NCI-H2227 treated with DMSO at 0.1 percent for 48 hours (cell line): Measurements from ENCODE around the gene ANO6.

Source experiments
- DNase-seq: peaks from one replicate; lab custom pipeline; 2025; lab: John Stamatoyannopoulos, UW

Gene ANO6

DNA sequence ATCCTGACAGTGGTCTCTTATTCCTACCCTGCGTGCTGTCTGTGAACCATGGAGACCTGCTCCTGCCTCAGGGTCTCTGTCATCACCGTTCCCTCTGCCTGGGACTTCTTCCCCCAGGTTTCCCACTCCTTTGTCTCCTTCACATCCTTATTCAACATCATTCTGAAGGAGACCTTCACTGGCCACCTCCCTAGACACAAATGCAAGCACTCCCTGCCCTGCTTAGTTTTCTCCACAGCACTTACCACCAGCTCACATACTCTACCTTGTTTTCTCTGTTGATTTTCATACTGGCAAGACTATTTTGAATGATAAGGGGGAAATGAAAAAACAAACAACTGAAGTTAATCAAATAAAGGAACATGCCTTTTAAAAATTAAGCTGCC lies 192.8 kb downstream of the ANO6 start:
- no peak for DNase-seq

DNA sequence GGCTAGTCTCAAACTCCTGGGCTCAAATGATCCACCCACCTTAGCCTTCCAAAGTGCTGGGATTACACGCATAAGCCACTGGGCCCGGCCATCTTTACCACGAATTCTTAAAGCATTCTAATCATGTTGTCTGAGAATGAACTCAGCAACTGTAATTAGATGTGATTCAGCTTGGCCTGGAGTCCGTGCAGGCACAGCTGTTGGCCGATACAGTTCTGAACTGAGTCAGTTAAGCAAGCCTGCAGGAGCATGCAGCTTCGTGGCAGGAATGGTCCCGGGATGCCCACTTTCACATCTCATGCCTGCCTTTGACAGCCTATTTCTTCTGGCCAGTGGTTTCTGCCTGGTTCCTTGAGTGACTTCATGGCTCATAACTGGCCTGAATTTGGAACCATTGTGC lies 194.1 kb downstream of the ANO6 start:
- no peak for DNase-seq

DNA sequence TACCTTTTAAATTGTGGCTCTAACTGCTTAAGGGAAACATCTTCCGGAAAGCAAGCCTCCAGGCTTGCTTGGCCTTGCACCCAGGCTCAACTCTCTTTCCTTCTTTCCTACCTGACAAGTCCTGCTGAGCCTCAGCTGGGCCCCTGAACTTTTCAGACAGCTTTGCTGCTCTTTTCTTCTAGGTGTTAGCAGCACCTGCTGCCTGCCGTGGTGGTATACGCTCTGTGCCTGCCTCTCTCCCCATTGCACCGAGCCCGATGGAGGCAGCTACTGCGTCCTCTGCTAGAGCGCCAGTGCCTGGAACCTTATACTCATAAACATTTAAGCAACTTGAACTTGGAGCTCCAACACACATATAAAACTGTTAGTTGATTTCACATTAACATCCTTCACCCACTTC lies 195.7 kb downstream of the ANO6 start:
- DNase-seq: no peak

DNA sequence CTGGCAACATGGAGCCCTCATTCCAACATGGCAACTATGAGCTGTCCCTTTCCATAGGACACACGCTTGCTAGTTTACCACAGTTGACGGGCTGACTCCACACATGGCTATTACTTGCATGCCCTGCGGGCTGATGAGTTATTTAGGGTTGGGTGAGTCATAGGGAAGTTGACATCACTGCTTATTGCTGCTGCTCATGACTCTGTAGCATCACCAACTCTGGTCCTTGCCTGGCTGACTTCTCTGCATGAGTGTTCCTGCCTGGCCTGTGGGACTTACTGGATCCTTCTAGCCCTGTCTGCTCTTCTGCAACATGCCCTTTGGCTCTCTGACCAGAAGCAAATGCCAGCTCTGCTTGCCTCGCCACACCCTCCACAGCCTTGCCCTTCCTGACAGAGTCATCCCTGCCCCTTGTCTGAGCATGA lies 199.5 kb downstream of the ANO6 start:
- no peak for DNase-seq

DNA sequence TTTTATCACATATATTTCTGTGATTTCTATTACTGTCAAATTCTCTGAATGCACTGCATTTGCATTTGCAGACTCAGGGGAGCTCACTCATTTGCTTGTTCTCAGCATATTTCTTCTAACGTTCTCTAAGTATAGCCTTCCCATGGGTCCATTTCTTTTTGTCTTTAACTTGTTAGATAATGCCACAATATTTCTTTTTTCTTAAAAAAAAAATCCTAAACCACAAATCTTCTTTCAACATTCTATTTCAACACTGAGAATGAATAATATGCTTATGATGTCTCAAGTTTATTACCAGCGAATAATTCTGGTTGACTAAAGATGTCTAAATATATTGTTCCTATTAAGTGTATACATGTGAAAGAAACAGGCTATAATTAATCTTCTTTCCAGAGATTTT lies 200.2 kb downstream of the ANO6 start:
- no peak for DNase-seq

DNA sequence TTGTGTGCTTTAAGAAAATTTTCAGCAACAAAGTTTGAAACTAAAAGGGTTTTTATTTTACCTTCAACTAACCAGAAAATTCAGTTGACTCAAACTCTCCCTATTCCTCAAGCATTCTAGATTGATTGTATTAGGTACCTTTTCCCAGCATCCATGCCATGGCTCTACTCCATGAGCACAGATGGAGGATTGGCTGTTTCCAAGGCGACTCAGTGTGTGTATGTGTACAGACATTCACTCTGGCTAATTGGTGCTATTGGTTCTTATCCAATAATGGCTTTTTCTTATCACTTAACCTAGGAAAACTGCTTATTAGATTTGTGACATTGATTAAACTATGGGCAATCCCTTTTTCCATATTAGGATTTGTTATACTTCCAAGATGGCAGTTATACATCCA lies 202.6 kb downstream of the ANO6 start:
- DNase-seq: no peak

DNA sequence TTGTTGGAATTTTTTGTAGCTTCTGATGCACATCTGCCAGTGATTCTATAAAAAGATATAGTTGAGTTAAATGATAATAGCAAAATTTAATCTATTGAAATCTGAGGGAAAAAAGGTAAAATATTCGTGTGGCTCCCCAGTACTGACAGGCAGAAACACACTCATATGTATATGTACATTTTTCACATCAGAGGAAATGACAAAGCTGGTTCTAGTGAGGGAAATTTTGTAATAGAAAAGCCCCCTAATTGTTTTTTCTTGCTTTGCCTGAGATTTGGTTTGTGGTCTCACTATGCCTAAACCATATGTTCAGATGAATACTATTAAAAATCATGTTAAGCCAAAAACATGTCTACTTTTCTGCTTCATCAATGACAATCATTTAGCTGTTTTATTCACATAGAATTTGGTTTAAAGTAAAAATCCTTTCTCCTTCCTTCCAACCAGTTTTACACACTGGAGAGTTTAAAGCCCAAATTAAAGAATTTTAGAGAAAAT lies 203.5 kb downstream of the ANO6 start:
- no peak for DNase-seq

DNA sequence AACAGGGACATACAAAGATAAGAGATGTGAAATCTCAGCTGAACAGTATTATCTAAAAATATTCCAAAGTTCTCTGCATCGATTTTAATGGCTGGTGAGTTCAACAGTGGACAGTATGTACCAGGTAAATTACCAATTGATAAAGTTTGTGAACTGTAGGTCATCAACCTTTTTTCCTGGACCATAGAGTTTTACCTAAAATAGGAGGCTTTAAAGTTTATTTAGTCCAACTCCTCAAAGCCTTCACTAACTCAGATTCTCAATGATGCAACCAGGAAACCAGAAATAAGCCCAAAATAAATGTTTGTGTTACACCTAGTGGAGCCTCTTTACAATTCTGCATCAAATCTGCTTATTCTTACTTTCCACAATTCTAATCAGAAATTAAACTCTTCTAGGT lies 205.8 kb downstream of the ANO6 start:
- DNase-seq: no peak

DNA sequence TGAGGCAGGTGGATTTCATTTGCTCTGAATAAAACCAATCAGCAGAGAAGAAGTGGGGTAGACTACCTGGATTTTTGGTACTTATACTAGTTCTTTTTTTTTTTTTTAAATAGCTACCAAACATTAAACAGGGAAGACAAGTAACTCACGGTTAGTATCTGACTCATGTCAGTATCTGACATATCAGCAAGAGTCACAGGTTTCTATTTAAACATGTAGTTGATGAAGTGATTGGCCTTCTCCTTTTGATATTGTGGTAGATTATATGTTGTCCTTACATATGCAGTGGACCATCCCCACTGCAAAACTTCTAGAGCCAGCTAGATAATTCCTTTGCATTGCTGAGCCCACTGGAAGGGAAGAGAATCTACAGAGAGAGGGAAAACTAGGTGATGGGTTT lies 208.0 kb downstream of the ANO6 start:
- DNase-seq: no peak

DNA sequence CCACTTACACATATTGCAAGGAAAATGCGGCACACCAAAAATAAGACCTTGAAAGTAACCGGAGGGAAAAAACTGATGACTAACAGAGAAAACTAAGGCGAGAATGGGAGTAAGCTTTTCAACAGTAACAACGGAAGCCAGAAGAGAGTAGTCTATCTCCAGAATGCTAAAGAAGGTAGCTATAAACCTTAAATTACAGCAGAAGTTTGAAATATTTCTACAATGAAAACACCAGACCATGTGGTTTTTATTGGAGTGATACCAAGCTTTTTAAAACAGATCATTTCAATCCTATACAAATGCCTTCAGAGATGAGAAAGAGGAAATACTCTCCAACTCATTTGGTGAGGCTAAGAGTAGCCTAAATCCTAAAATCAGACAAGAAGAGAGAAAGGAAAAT lies 209.5 kb downstream of the ANO6 start:
- no peak for DNase-seq

DNA sequence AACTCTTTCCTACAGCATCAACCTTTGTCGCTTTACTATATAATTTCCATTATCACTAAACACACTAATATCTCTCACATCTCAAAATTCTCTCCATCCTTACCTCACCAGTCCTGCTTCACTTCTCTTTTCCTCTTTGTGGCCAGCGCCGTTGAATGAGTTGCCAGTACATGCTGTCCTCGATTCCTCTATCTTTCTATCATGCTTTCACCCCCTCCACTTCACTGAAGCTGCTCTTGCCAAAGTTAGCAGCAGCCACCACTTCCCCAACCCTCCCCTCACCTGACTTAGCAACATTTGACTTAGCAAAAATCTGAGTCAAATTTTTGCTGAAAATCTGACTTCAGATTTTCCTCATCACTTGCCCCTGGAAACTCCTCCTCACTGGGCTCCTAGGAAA lies 210.4 kb downstream of the ANO6 start:
- no peak for DNase-seq

DNA sequence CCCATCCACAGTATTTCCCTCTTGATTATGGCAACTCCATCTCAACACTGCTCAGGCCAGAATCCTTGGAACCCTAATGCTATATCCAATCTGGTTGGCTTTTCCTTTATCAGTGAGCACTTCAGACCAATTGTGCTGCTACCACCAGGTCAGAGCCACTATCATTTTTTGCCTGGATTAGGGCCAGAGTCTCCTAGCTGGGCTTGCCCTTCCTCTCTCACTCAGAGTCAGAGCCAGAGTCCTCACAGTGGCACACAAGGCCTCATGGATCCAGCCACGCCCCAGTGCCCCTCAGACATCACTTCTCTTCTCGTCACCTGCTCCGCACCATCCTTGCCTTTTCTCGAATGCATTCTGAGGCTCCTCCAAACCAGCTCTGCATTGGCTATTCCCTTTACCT lies 211.1 kb downstream of the ANO6 start:
- DNase-seq: no peak

DNA sequence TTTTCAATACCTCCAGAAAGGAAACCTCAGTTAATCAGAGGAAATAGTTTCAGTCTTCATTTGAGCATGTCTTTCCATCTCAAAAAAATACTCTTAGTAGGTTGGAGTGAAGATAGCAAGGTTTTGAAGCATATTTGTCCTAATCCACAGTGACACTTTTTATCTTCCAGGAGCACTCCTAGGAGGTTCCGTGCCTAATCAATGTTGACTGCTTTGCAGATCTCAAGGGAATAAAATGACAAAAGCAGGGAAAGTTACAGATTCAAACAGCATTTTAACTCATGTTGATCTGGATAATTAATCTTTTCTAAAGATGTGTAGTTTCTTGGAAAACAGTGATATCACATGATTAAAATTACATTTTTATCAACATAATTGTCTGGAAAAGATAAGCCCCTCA lies 213.9 kb downstream of the ANO6 start:
- no peak for DNase-seq

DNA sequence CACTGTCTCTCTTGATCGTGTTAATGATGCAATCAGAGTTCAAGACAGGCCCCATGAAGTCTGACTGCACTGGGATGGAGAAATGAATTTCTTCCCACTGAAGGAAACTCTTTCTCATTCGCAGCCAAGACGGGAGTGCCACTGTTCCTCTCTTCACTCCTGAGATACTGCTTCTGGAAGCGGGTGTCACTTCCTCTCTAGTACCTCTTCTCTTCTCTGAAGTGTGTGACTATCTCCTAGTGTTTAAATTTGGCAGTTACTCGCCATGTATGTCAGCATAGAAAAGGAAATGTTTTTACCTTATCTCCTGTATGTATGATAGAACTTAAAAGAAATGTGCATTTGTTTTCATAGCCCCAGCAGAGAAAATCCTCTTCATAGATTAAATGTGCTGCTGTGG lies 215.2 kb downstream of the ANO6 start:
- DNase-seq: no peak

DNA sequence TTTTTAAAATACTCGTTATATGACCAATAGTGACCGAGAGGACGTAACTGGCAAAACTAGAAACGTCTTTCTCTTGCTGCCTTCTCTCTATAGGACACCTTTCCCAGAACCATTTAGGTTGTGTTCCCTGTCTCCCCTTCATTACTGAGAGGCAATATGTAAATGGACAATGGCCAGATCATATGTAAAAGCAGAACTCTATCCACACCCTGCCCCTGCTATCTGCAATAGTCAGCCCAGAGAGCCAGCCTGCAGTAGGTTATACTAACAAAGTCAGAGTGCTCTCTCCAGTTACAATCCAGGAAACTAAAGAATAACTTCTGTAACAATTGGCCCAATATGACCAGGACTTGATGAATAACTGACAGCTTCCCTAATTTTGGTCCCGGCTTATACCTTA lies 216.8 kb downstream of the ANO6 start:
- no peak for DNase-seq

DNA sequence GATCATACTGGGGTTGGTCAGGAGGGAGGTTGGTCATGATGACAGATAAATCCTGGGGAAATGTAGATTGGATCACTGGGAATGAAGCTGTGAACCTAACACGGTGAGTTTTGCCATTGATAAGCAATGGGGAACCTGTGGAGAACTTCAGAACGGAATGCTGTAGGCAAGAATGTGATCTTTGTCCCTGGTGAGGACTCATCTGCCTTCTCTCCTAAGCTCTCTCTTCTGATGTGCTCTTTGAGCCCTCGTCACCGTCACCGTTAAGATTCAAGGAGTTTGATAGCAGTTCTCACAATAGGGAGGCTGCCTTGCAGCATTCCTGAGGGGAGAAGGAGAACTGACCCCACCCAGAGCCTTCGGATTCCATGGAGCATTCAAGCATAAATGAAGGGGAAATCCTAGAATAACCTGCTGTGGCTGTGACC lies 217.6 kb downstream of the ANO6 start:
- DNase-seq: no peak

DNA sequence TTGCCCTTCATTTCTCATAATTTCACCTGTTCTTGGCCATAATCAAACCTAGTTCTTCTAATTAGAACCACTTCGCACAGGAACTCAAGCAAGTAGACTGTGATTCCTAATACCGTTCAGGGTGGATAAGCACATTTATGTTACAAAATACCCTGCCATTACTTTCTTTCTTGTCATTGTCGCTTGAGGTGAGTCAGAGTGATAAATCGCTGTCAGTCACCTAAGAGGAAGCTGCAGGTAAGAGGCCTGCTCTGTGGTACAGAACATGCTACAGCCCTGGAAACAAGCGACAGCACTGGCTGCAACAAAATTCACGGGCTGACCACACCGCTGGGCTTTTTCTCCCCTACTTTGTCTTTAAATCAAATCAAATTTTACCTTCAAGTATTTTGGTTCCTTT lies 218.2 kb downstream of the ANO6 start:
- DNase-seq: no peak

DNA sequence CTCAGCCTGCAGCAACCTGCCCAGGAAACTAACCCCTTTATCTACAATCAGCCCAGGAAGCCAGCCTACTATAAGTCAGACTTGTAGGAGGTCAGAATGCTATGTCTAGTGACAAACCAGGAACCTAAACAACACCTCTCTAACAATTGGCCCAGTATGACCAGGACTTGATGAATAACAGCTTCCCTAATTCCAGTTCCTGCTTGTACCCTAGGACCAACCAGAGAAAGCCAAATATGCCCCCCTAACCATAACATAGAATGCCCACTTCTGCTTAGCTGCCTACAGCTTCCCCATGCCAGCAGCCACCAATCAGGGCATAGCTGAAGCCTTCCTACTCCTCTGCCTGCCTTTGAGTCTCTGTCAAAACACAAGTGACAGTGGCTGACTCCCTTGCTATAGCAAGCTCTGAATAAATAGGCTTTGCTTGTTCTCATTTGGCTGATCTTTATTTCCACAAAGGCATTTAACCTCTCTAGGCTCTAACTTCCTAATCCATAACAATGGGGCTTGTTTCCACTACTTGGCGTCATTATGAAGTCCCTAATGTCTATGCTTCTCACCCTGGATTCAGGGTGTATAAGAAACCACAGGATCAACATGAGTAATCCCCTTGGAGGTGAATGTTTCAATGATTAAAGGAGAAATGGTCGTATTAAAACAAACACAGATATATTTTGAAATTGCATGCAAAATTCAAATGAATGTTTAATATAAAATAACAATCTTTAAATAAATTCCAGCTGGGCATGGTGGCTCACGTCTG lies 220.2 kb downstream of the ANO6 start:
- DNase-seq: no peak

DNA sequence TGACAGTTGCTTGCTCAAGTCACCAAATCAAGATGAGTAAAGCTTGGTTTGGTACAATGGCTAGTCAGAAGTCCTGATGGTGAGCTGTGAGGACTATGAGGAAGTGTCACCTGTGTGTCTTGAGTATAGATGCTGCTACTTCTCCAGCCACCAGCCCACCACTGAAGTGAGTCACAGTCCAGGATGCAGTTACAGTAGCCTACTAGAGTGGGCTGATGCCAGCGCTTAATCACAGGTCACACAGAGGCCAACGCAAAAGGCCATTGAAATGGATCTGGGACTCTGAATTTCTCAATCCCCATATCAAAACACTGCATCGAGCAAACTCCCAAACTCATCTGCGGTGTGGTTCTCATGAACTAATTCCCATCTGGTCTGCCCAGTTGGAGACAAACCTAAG lies 223.1 kb downstream of the ANO6 start:
- no peak for DNase-seq

DNA sequence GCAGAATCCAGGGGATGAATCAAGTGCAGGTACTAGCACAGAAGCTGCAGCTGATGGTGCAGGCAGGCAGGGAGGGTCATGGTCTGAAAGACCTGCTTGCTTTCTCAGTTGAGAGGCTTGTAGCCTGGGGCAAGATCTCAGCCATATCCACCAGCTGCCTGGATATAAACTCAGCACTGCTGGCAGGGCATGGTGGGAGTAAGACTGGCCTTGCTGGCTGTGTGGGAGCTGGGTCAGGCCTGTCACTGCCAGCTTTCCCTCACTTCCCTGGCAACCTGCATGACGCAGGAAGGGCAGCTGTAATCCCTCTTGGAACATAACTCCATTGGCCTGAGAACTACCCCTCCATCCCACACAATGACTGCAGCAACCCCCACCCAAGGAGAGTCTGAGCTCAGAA lies 230.1 kb downstream of the ANO6 start:
- no peak for DNase-seq

DNA sequence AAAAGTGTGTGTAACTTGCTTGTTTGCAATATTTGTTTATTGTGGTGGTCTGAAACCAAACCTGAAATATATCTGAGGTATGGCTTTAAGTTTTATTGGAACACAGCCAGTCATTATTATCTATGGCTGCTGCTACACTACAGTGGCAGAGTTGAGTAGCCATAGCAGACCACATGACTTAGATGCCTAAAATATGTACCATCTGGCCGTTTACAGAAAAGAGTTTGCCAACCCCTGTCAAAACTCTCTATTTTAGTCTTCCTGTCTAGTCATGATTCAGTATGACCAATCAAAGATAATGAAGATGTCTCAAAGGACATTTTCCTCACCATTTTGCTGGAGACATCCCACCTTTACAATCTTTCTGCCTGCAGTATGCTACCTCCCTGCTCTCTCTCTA lies 242.3 kb downstream of the ANO6 start:
- no peak for DNase-seq

DNA sequence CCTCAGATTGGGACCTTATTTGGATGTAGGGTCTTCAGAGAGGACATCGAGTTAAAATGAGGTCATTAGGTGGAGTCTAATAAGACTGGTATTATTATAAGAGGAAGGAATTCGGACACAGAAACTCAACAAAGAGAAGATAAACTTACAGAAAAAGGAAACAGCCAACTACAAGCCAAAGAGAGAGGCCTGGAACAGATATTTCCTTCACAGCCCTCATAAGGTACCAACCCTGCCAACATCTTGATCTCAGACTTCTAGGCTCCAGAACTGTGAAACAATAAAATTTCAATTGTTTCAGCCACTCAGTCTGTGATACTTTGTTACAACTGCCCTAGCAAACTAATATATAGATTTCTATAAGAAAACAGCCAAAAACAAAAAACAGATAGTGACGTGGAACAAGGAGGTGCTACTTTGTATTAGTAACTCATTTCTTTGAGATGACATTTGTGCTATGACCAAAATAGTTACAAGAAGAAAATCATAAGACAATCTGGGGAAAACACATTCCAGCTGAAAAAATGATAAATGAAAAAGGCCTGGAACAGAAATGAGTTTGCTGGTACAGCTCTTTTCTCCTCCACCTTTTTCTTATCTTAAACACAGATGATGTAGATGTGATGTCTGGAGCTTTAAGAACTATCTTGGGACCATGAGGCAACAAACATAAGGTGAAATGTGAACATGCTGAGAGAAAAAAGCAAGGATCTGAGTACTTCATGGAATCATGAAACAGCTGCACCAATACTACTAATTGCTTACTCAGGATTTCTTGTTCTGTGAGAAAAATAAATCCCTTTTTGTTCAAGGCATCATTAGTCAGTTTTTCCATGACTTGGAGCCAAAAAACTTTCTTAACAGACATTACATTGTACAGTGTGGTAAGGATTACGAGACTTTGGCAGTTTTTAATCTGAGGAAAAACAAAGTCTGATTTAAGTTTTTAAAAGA lies 243.2 kb downstream of the ANO6 start:
- no peak for DNase-seq

DNA sequence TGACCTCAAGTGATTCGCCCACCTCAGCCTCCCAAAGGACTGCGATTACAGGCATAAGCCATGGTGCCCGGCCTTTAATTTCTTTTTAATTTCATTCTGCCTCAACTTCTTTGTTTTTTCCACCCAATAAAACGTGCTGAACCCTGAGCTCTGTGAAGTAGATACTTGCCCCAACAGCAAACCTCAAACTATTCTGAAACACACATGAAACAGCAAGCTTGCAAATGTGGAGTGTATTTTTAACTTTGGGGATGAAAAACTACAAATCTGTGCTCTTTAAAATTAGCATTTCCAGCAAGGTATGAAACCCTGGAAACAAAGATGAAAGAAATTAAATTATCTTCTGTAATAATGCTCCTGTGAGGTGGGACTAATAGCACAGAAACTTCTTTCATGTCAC lies 246.6 kb downstream of the ANO6 start:
- no peak for DNase-seq
